NT2/D1 (cell line): ENCODE data around the gene MALRD1.

Experiments used
- YY1 ChIP-seq: IDR thresholded peaks from 2 replicates; pipeline ENCODE4 v1.6.1; 2011; ENCODE audit not compliant: insufficient read length, insufficient read depth
- ZNF274 ChIP-seq: IDR thresholded peaks from 2 replicates; pipeline ENCODE4 v1.6.1; 2011; ENCODE audit warnings: mild to moderate bottlenecking, low read depth, low read length

- no peak for TF ChIP-seq ZNF274
- no peak for TF ChIP-seq YY1
Observed at GRCh38 chr10:19294233-19294632, 245.6 kb downstream of the MALRD1 start.
